ENCODE data around the gene STK39.

Gene STK39

GRCh38 chr2:167940346-167940725 is 307.1 kb downstream of the STK39 start:
- no peak for DNase-seq (ENCODE audit: low read depth in 2 of 3, low spot score in 2 of 3)

GRCh38 chr2:167939514-167940345 is 307.7 kb downstream of the STK39 start:
- no peak for DNase-seq (ENCODE audit: low read depth in 2 of 3, low spot score in 2 of 3)

DNA sequence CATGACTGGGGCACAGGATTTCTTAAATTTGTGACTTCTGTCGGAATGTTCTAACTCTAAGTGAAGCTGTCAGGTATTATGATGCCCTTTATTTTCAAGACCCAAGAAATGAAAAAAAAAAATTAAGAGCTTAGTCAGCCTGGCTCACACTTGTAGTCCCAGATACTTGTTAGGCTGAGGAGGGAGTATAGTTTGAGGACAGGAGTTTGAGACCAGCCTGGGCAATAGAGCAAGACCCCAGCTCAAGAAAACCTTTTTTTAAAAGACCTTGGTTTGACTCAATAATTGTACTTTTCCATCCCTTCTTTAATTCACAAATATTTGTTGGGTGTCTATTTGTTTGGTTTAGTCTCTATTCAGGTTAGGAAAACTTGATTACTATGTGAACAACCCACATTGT is 310.0 kb downstream of the STK39 start:
- DNase-seq (ENCODE audit: low read depth in 2 of 3, low spot score in 2 of 3) = no peak

- DNase-seq (ENCODE audit: low read depth in 2 of 3, low spot score in 2 of 3) = no peak
These were observed 311.6 kb downstream of the STK39 start for GRCh38 chr2:167935803-167936110.

DNA sequence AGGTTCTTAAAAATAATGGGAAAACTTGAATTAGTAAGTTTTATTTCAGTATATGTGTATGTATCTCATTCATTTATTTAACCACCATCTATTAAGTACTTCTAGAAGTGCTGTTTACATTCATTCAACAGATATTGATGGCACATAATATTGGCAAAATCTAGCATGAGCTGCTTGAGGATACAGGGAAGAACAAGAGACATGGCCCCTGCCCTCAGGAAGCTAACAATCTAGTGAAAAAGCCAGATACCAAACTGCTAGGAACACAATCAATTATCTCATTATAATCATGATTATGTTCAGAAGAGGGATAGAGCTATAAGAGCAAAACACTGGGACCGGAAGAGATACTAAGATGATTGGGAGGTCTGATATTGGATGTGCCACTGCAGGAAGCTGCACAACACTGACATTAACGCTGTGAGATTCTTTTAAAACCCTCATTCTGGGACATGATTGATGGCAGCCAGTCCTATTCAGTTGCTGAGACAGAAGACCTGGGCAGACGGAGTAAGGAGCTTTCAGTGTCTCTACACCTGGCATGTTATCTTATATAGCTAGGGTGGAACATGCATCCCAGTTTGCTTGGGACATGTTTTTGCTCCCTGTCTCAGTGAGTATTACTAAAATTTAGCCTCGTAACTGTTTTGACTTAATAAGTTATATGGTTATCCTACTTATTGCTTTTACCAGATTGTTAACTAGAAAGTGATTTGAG is 314.1 kb downstream of the STK39 start:
- no peak for DNase-seq (ENCODE audit: low read depth in 2 of 3, low spot score in 2 of 3)

DNA sequence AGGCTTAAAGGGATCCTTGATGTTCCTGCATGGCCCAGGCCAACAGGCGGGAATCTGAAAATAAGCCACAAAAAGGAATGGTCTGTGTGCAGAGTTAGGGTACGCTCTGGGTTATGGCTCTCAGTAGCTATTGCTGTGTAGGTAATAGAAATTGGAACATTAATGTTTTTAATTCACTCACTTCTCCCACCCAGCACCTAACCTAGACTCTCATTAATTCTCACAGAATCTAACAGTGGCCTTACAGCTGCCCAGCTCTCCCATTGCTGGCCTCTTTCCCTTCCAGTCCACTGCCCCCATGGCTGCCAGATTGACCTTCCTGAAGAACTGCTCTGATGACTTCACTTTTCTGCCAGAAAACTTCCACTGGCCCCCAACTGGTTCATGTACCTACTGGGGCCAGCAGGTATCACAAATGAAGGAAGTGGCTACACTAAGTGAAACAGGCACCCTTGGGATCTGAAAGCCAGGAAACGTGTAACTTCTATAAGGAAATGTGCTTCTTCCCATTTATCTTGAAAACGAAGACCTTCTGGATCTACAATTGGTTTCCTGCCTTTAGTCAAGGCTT is 315.2 kb downstream of the STK39 start:
- DNase-seq (ENCODE audit: low read depth in 2 of 3, low spot score in 2 of 3) = no peak

- no peak for DNase-seq (ENCODE audit: low read depth in 2 of 3, low spot score in 2 of 3)
These were observed 317.9 kb downstream of the STK39 start for GRCh38 chr2:167929484-167929883.

- DNase-seq (ENCODE audit: low read depth in 2 of 3, low spot score in 2 of 3) = no peak
These were observed 319.0 kb downstream of the STK39 start for GRCh38 chr2:167928434-167928833.

DNA sequence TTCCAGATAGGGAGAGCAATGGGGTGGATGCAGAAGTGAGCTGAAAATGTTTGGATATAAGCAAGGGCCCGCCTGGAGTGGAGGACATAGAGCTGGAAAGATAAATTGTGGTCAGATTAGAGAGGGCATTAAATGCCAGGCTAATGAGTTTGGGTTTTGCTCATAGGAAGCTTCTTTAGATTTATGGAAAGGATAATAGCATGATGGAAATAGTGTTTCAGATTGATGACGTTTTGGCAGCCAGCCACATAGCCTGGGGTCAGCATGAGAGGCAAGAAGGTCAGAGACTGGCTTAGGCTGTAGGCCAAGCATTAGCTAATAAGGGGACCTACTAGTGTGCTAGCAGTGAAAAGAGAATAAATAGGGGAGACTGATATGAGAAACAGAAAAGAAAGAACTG is 321.6 kb downstream of the STK39 start:
- no peak for DNase-seq (ENCODE audit: low read depth in 2 of 3, low spot score in 2 of 3)

DNA sequence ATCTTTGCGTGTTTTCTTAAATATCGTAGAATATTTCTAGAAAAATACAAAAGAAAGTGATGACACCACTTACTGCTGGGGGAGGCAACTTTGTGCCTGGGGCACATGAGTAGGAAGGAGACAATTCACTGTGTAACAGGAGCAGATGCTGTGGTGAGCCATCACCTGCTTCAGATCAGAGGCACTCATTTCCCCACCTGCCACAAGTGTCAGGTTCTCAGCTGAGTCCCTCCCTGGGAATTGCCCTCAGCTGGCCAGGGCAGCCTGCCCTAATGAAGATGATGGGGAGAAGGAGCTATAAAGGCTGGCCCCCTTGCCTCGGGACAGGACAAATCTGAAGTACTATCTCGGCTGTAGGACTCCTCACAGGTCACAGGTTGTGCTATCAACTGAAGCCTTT is 322.8 kb downstream of the STK39 start:
- no peak for DNase-seq (ENCODE audit: low read depth in 2 of 3, low spot score in 2 of 3)

DNA sequence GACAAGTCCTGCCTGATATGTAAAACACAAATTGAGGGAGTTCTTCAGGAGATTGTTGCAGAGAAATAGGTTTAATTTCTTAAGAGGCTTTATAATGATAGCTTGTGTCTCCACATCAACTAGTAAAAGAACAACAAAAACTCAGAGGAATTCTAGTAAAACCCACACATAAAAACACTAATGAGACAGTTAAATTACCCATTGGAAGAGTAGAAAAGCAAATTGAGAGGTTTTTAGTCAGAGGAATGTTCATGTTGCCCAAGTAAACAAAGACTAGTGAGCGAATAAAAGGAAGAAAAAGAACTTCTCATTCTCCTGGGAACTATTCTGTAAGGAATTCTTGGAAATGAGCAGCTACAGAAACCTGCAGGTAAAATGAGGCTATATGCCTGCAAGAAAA is 330.6 kb downstream of the STK39 start:
- no peak for DNase-seq (ENCODE audit: low read depth in 2 of 3, low spot score in 2 of 3)

DNA sequence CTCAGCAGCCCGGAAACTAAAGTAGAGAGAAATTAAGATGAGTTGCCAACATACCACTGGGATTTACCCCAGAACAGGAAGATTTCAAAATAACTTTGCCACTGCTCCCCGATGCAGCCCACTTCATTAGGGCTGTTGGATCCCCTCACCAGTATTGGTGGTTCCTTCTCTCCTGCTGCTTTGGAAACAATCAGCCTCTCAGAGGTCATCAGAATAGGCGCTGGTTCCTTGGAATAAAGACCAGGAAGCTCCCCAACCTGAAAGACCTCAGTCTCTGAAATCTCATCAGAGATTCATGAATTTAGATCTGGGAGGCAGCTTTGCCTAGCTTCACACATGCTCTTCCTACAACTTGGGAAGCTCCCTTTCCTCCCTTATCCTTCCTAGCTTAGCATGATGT is 332.4 kb downstream of the STK39 start:
- DNase-seq (ENCODE audit: low read depth in 2 of 3, low spot score in 2 of 3) = no peak

GRCh38 chr2:167908786-167909185 is 338.6 kb downstream of the STK39 start:
- no peak for DNase-seq (ENCODE audit: low read depth in 2 of 3, low spot score in 2 of 3)

GRCh38 chr2:167905668-167906067 is 341.7 kb downstream of the STK39 start:
- DNase-seq (ENCODE audit: low read depth in 2 of 3, low spot score in 2 of 3) = no peak

All from activated CD8-positive, alpha-beta memory T cell treated with anti-CD3 and anti-CD28 coated beads for 48 hours (primary cell).